ENCODE data around the gene MRE11. TPM values are rescaled to one million over a fixed set of nuclear protein-coding genes. Genes with fewer than 3 reads are reported as not detected.
A peak's percentile ranks its signal among the peaks of the same experiment; 100 is the strongest.

MRE11 gene
- polyA plus RNA-seq, 2 of the 4 experiments (the other 2 are of a cell fraction) = 19.2 to 28.4 TPM

GRCh38 chr11:94401773-94402265 is 91.8 kb downstream of the MRE11 start:
- ATAC-seq = no peak
- no peak for DNase-seq (ENCODE audit: low read depth in 1 of 2, low spot score in 1 of 2)
- no peaks in the 10 kb centered on the region for H3K9me3 ChIP-seq
- H3K4me1 ChIP-seq = no peaks in the 10 kb centered on the region
- H3K4me2 ChIP-seq = peak overlapping the region; percentile 93
- 38% methylated on average over 10 of the region's 10 CpGs for WGBS (ENCODE audit: missing lambda C conversion rate)
- no peak for FAIRE-seq
- ChIA-PET POLR2A (no interaction called here), CTCF (interaction anchor here (0.7 to 0.9 kb wide), 2 partner anchors 16 to 506 kb away, joined by 3 read pairs; no protein-coding TSS in a partner anchor)
- H3K4me3 ChIP-seq = peak overlapping the region; percentile 38
- H3K27ac ChIP-seq = no peak overlapping the region
- TF ChIP-seq CHD2 (IDR thresholded peaks at IDR 0.05; ENCODE audit: low read length, partially characterized antibody) (no peak), SREBF2 (IDR thresholded peaks at IDR 0.05) (no peak), EP300 (IDR thresholded peaks at IDR 0.05) (no peak), NR3C1 (IDR thresholded peaks at IDR 0.05) (no peak), CBX8 (IDR thresholded peaks at IDR 0.05) (no peak), RARB (CRISPR knock-in tag; IDR thresholded peaks at IDR 0.05) (no peak), E2F6 (IDR thresholded peaks at IDR 0.05; ENCODE audit: borderline replicate concordance, low read depth) (no peak), NFE2L2 (conservative IDR thresholded peaks at IDR 0.05; ENCODE audit: low read length) (no peak), HOXA7 (CRISPR knock-in tag; IDR thresholded peaks at IDR 0.05) (no peak)

GRCh38 chr11:94400839-94401772 is 92.5 kb downstream of the MRE11 start, which contains the start of gene GPR83:
GPR83 (minus strand) TSS chr11:94401419; CDS start chr11:94401247, 172 bp downstream.
- FAIRE-seq = no peak
- peak within 1 kb of the TSS in 1 of 2 experiments; percentile 46; a peak in 2 of 6 replicates for H3K27ac ChIP-seq
- peak in 1 of 2 experiments; percentile 9 for DNase-seq (ENCODE audit: low read depth in 1 of 2, low spot score in 1 of 2)
- TF ChIP-seq TFCP2L1 (CRISPR knock-in tag; IDR thresholded peaks at IDR 0.05) (no peak), HOXB13 (CRISPR knock-in tag; IDR thresholded peaks at IDR 0.05; ENCODE audit: low read depth) (no peak), RAD21 (conservative IDR thresholded peaks at IDR 0.05 in 1 of 2, IDR thresholded peaks at IDR 0.05 in 1 of 2) (no peak), ZFP36 (IDR thresholded peaks at IDR 0.05; ENCODE audit: borderline replicate concordance, partially characterized antibody) (no peak), CHD4 (IDR thresholded peaks at IDR 0.05; ENCODE audit: borderline replicate concordance) (no peak), RCOR1 (IDR thresholded peaks at IDR 0.05; ENCODE audit: low read depth, low read length) (no peak), PHF8 (IDR thresholded peaks at IDR 0.05; ENCODE audit: borderline replicate concordance, low read depth) (no peak), MAFK (IDR thresholded peaks at IDR 0.05; ENCODE audit: partially characterized antibody) (no peak), ZNF302 (CRISPR knock-in tag; IDR thresholded peaks at IDR 0.05) (no peak), HOXA7 (CRISPR knock-in tag; IDR thresholded peaks at IDR 0.05) (no peak)
- H3K4me1 ChIP-seq = no peaks in the 10 kb centered on the region
- peak; percentile 57 to 73 for ATAC-seq
- 49% methylated on average over 15 of the region's 73 CpGs for WGBS (ENCODE audit: missing lambda C conversion rate)
- CTCF ChIA-PET = interaction anchor here (0.7 to 0.9 kb wide), 2 partner anchors 16 to 506 kb away, joined by 3 read pairs; no protein-coding TSS in a partner anchor
- H3K9me3 ChIP-seq = no peaks in the 10 kb centered on the region
- H3K4me2 ChIP-seq = peak within 1 kb of the TSS; percentile 93
- peak within 1 kb of the TSS; percentile 38 for H3K4me3 ChIP-seq
- POLR2A ChIA-PET = no interaction called here

- Histone ChIP-seq H3K9me3 (no peaks in the 10 kb centered on the region), H3K4me1 (no peaks in the 10 kb centered on the region), H3K4me2 (peak overlapping the region; percentile 93; the same call in 1 of the 3 replicates), H3K27ac (no peak overlapping the region), H3K4me3 (no peak overlapping the region)
- no peak for ATAC-seq
- WGBS (ENCODE audit: missing lambda C conversion rate) = 39% methylated on average over 4 of the region's 4 CpGs
- ChIA-PET POLR2A (no interaction called here), CTCF (no interaction called here)
- FAIRE-seq = no peak
- no peak for DNase-seq (ENCODE audit: low read depth in 1 of 2, low spot score in 1 of 2)
- TF ChIP-seq HOXA7 (CRISPR knock-in tag; IDR thresholded peaks at IDR 0.05) (no peak), BHLHE40 (IDR thresholded peaks at IDR 0.05; ENCODE audit: low read depth, low read length) (no peak), RNF2 (IDR thresholded peaks at IDR 0.05; ENCODE audit: borderline replicate concordance, low read depth) (no peak), CEBPB (IDR thresholded peaks at IDR 0.05) (no peak), KDM5A (IDR thresholded peaks at IDR 0.05) (no peak), POLR2AphosphoS2 (conservative IDR thresholded peaks at IDR 0.05; ENCODE audit: low read length) (no peak), FOSL2 (IDR thresholded peaks at IDR 0.05) (no peak), FOSL2 (CRISPR knock-in tag; IDR thresholded peaks at IDR 0.05) (no peak), CBX2 (IDR thresholded peaks at IDR 0.05; ENCODE audit: borderline replicate concordance, low read depth) (no peak), HDAC2 (IDR thresholded peaks at IDR 0.05) (no peak), HEYL (CRISPR knock-in tag; IDR thresholded peaks at IDR 0.05) (no peak), POLR2A (IDR thresholded peaks at IDR 0.05; ENCODE audit: low read length) (no peak), NR3C1 (IDR thresholded peaks at IDR 0.05) (no peak), FOSB (CRISPR knock-in tag; IDR thresholded peaks at IDR 0.05) (no peak), ATOH8 (CRISPR knock-in tag; IDR thresholded peaks at IDR 0.05; ENCODE audit: low read depth) (no peak), JUNB (IDR thresholded peaks at IDR 0.05) (no peak)
Observed at GRCh38 chr11:94400457-94400838, 93.2 kb downstream of the MRE11 start.

All from A549 (cell line).